H1 (cell line): Measurements from ENCODE around the gene ILKAP. TPM values are rescaled to one million over a fixed set of nuclear protein-coding genes. Genes with fewer than 3 reads are reported as not detected.

Source experiments
- CTCF ChIA-PET: fragments of 300-600 bp; sonication (Branson Sonifier 250); formaldehyde crosslinking; loops from one replicate; lab custom pipeline; 2021; ENCODE audit not compliant: partially characterized antibody; lab: Charles Lee
- POLR2A ChIA-PET: fragments of 300-600 bp; sonication (Branson Sonifier 250); formaldehyde crosslinking; loops from one replicate; lab custom pipeline; 2021; ENCODE audit warnings: inconsistent platforms; ENCODE audit not compliant: partially characterized antibody; lab: Charles Lee
- DNase-seq, 2 experiments: peaks; one replicate each; pipeline versions ENCODE4 v3.0.0 to v3.0.0-alpha.2; 2010 to 2022; ENCODE audit warnings: low spot score in 2 of 2, low read depth in 1 of 2, mixed read lengths in 1 of 2
- FAIRE-seq: peaks from 2 replicates; lab custom pipeline; 2011; peaks lifted over from hg19 to GRCh38; lab: Jason Lieb, UNC
- H2AFZ ChIP-seq: 2 replicates; pipeline ENCODE4 v1.8.1; 2012; ENCODE audit warnings: low read length, inconsistent platforms
- H2AK5ac ChIP-seq: 2 replicates; pipeline ENCODE4 v1.6.1; 2013; ENCODE audit warnings: low read depth, low read length
- H2BK120ac ChIP-seq: replicated peaks from 2 replicates; pipeline ENCODE3; 2013; ENCODE audit warnings: low read depth, low read length, inconsistent platforms
- H2BK12ac ChIP-seq: 2 replicates; pipeline ENCODE4 v1.6.1; 2013; ENCODE audit warnings: low read depth, low read length
- H2BK15ac ChIP-seq: 2 replicates; pipeline ENCODE4 v1.6.1; 2013; ENCODE audit warnings: low read length
- H2BK20ac ChIP-seq: 2 replicates; pipeline ENCODE4 v1.6.1; 2013; ENCODE audit warnings: low read length
- H2BK5ac ChIP-seq: 2 replicates; pipeline ENCODE4 v1.6.1; 2013; ENCODE audit warnings: low read depth, low read length
- H3K14ac ChIP-seq: 2 replicates; pipeline ENCODE4 v1.6.1; 2013; ENCODE audit warnings: inconsistent platforms; ENCODE audit not compliant: insufficient read length
- H3K18ac ChIP-seq: 2 replicates; pipeline ENCODE4 v1.6.1; 2013; ENCODE audit warnings: low read length; ENCODE audit errors: extremely low read depth
- H3K23ac ChIP-seq: 2 replicates; pipeline ENCODE4 v1.6.1; 2013; ENCODE audit warnings: inconsistent platforms; ENCODE audit not compliant: insufficient read length
- H3K23me2 ChIP-seq: 2 replicates; pipeline ENCODE4 v1.6.1; 2013; ENCODE audit warnings: low read depth, low read length
- H3K27ac ChIP-seq: 2 replicates; pipeline ENCODE4 v1.6.1; 2011; ENCODE audit warnings: low read depth, low read length, inconsistent platforms
- H3K27me3 ChIP-seq, 4 experiments: replicated peaks in 1 of 4; 1 replicate in 1 of 4; 2 replicates in 3 of 4; pipeline versions ENCODE4 v1.6.1 to v1.8.1; 2011 to 2013; ENCODE audit warnings: low read length in 3 of 4, mild to moderate bottlenecking in 3 of 4, inconsistent platforms in 2 of 4, mixed read lengths in 2 of 4, moderate library complexity in 1 of 4; ENCODE audit not compliant: control insufficient read depth in 3 of 4, insufficient read depth in 3 of 4; ENCODE audit errors: extremely low read depth in 1 of 4
- H3K36me3 ChIP-seq, 4 experiments: 2 replicates each; pipeline versions ENCODE4 v1.6.1 to v1.8.1; 2011 to 2013; ENCODE audit warnings: mild to moderate bottlenecking in 4 of 4, low read length in 3 of 4, moderate library complexity in 2 of 4, control low read depth in 1 of 4, inconsistent platforms in 1 of 4; ENCODE audit not compliant: insufficient read depth in 4 of 4, control insufficient read depth in 2 of 4
- H3K4ac ChIP-seq: replicated peaks from 2 replicates; pipeline ENCODE3; 2013; ENCODE audit warnings: low read length, low read depth, mixed read lengths, inconsistent platforms; ENCODE audit not compliant: insufficient read length
- H3K4me1 ChIP-seq, 4 experiments: replicated peaks in 1 of 4; 1 replicate in 1 of 4; 2 replicates in 3 of 4; pipeline versions ENCODE4 v1.6.1 to v1.8.1; 2011 to 2013; ENCODE audit warnings: low read length in 3 of 4, inconsistent platforms in 2 of 4, mixed read lengths in 1 of 4; ENCODE audit not compliant: insufficient read depth in 4 of 4, control insufficient read depth in 3 of 4
- H3K4me2 ChIP-seq, 2 experiments: 2 replicates each; pipeline versions ENCODE4 v1.6.1 to v1.8.1; 2011 to 2013; ENCODE audit warnings: low read depth in 2 of 2, low read length in 2 of 2, control low read depth in 1 of 2, inconsistent platforms in 1 of 2, mild to moderate bottlenecking in 1 of 2; ENCODE audit not compliant: insufficient read depth in 1 of 2
- H3K4me3 ChIP-seq, 4 experiments: fragments of 200-600, 300-600 bp in 1 of 4; sonication (generic), shearing (Covaris generic), sonication (Bioruptor Twin) in 1 of 4; 2 replicates each; pipeline versions ENCODE4 v1.5.1 to v1.8.1; 2011 to 2016; ENCODE audit warnings: low read length in 4 of 4, low read depth in 3 of 4, control low read depth in 2 of 4, inconsistent platforms in 2 of 4, mild to moderate bottlenecking in 2 of 4, mixed read lengths in 1 of 4, moderate library complexity in 1 of 4; ENCODE audit not compliant: insufficient read depth in 2 of 4; ENCODE audit errors: extremely low read depth in 1 of 4
- H3K56ac ChIP-seq: replicated peaks from 2 replicates; pipeline ENCODE3; 2013; ENCODE audit warnings: low read depth, mild to moderate bottlenecking, mixed read lengths, low read length, inconsistent platforms; ENCODE audit not compliant: insufficient read length
- H3K79me1 ChIP-seq: 2 replicates; pipeline ENCODE4 v1.6.1; 2013; ENCODE audit warnings: low read depth, low read length, control low read depth
- H3K79me2 ChIP-seq, 2 experiments: 2 replicates each; pipeline versions ENCODE4 v1.6.1 to v1.8.1; 2012 to 2013; ENCODE audit warnings: low read length in 2 of 2, mild to moderate bottlenecking in 2 of 2, inconsistent platforms in 1 of 2; ENCODE audit not compliant: insufficient read depth in 2 of 2, control insufficient read depth in 1 of 2
- H3K9ac ChIP-seq, 4 experiments: replicated peaks in 1 of 4; 1 replicate in 1 of 4; 2 replicates in 3 of 4; pipeline versions ENCODE4 v1.6.1 to v1.8.1; 2011 to 2013; ENCODE audit warnings: low read depth in 3 of 4, low read length in 3 of 4, control low read depth in 2 of 4, mild to moderate bottlenecking in 2 of 4, moderate library complexity in 2 of 4, inconsistent platforms in 1 of 4; ENCODE audit errors: extremely low read depth in 1 of 4
- H3K9me3 ChIP-seq, 2 experiments: 2 replicates each; pipeline versions ENCODE4 v1.6.1 to v1.8.1; 2012 to 2013; ENCODE audit warnings: mild to moderate bottlenecking in 2 of 2, moderate library complexity in 2 of 2, control low read depth in 1 of 2, inconsistent platforms in 1 of 2, low read depth in 1 of 2, low read length in 1 of 2, mixed read lengths in 1 of 2; ENCODE audit not compliant: insufficient read depth in 2 of 2
- H4K20me1 ChIP-seq, 2 experiments: replicated peaks in 1 of 2; 2 replicates each; pipeline versions ENCODE3 to v1.8.1; 2011 to 2013; ENCODE audit warnings: inconsistent platforms in 2 of 2, low read length in 2 of 2, mild to moderate bottlenecking in 1 of 2; ENCODE audit not compliant: insufficient read depth in 2 of 2, control insufficient read depth in 1 of 2
- H4K5ac ChIP-seq: 2 replicates; pipeline ENCODE4 v1.6.1; 2013; ENCODE audit warnings: low read length, low read depth, mixed read lengths, inconsistent platforms; ENCODE audit not compliant: insufficient read length
- H4K8ac ChIP-seq: 2 replicates; pipeline ENCODE4 v1.8.0; 2013; ENCODE audit warnings: mild to moderate bottlenecking, moderate library complexity, low read length, inconsistent platforms; ENCODE audit not compliant: insufficient read depth; ENCODE audit errors: extremely low read depth
- H4K91ac ChIP-seq: replicated peaks from 2 replicates; pipeline ENCODE3; 2013; ENCODE audit warnings: low read length, mixed read lengths, inconsistent platforms; ENCODE audit not compliant: insufficient read length
- CBX8 ChIP-seq: fragments of 300-800, 300-1000 bp; sonication (generic); IDR thresholded peaks from 2 replicates; pipeline ENCODE4 v1.7.1; 2016; ENCODE audit warnings: low read depth, low read length, borderline replicate concordance
- GABPA ChIP-seq: IDR thresholded peaks from 2 replicates; pipeline ENCODE4 v1.6.1; 2011; ENCODE audit warnings: mild to moderate bottlenecking, low read length, moderate library complexity, borderline replicate concordance; ENCODE audit not compliant: insufficient read depth
- JUND ChIP-seq: IDR thresholded peaks from 2 replicates; pipeline ENCODE4 v1.6.1; 2011; ENCODE audit warnings: mild to moderate bottlenecking, improper control_type of control experiment, low read length
- KDM1A ChIP-seq: fragments of 200-600, 300-600 bp; sonication (generic); IDR thresholded peaks from 2 replicates; pipeline ENCODE4 v1.7.1; 2016; ENCODE audit warnings: mild to moderate bottlenecking, low read length, borderline replicate concordance
- PHF8 ChIP-seq: fragments of 200-600 bp; sonication (generic); conservative IDR thresholded peaks from 2 replicates; pipeline ENCODE4 v1.7.1; 2012; ENCODE audit warnings: low read depth, mild to moderate bottlenecking, inconsistent platforms, low read length, moderate library complexity
- POLR2A ChIP-seq, 2 experiments: IDR thresholded peaks; 1 replicate in 1 of 2; 2 replicates in 1 of 2; pipeline ENCODE4 v1.6.1; 2011; ENCODE audit warnings: low read depth in 2 of 2, low read length in 2 of 2, mild to moderate bottlenecking in 2 of 2; ENCODE audit errors: control extremely low read depth in 1 of 2
- SAP30 ChIP-seq: fragments of 300-600 bp; sonication (generic); IDR thresholded peaks from 2 replicates; pipeline ENCODE4 v1.7.1; 2012; ENCODE audit warnings: low read length, moderate library complexity, mild to moderate bottlenecking, inconsistent platforms; ENCODE audit not compliant: insufficient read depth, insufficient replicate concordance
- SIX5 ChIP-seq: IDR thresholded peaks from 2 replicates; pipeline ENCODE4 v1.6.1; 2011; ENCODE audit warnings: mild to moderate bottlenecking, low read depth, low read length
- SP1 ChIP-seq: IDR thresholded peaks from 2 replicates; pipeline ENCODE4 v1.6.1; 2011; ENCODE audit warnings: low read depth, low read length
- SP4 ChIP-seq: IDR thresholded peaks from 2 replicates; pipeline ENCODE4 v1.6.1; 2012; ENCODE audit warnings: low read length, inconsistent platforms
- TEAD4 ChIP-seq: IDR thresholded peaks from 2 replicates; pipeline ENCODE4 v1.6.1; 2012; ENCODE audit warnings: low read depth, low read length, inconsistent platforms, mixed read lengths
- WGBS, 2 experiments: shearing (Covaris generic) in 1 of 2; methylation state at CpG; one replicate each; pipeline versions ENCODE4 v1.1.6 to v1.1.7; 2013 to 2015; ENCODE audit warnings: low lambda C conversion rate in 2 of 2, mixed read lengths in 2 of 2, inconsistent platforms in 1 of 2, low coverage in 1 of 2, missing lambda C conversion rate in 1 of 2; ENCODE audit not compliant: insufficient replicate concordance in 2 of 2, insufficient coverage in 1 of 2, insufficient read length in 1 of 2; ENCODE audit errors: extremely low coverage in 1 of 2, missing lambda C conversion rate in 1 of 2; 5-methylcytosine and 5-hydroxymethylcytosine counted together
- polyA plus RNA-seq, 7 experiments: library from polyadenylated mRNA; depleted of rRNA in 3 of 7; stranded (reverse) in 5 of 7; unstranded in 2 of 7; fragments of >200 nt in 5 of 7; fragments of 200-250 nt in 2 of 7; gene quantifications; 1 replicate in 5 of 7; 2 replicates in 1 of 7; 4 replicates in 1 of 7; pipeline versions ENCODE4 v1.2.1 to v1.2.3, GENCODE V29; 2011 to 2013; ENCODE audit warnings: missing spikeins in 2 of 7, mixed read lengths in 2 of 7
- total RNA-seq: library from RNA; stranded (reverse); fragmentation: NEBNext Ultra II Directional; extraction: Animal tissue kit (Norgen Biotek cat#: 25700); gene quantifications from 2 replicates; pipeline ENCODE4 v1.2.1, GENCODE V29; 2021
- TF ChIP-seq, protein P1 (sequence below): IDR thresholded peaks from 2 replicates; pipeline ENCODE4 v1.6.1; 2011; ENCODE audit warnings: low read length, improper control_type of control experiment

The ILKAP gene
- total and polyA plus RNA-seq, 2 of the 8 experiments (the other 6 are each of a cell fraction or from before 2014, with no cell fraction given) = 23.5 to 33.8 TPM

GRCh38 chr2:238187618-238188548, 15.6 kb downstream of the ILKAP start:
- no peak overlapping the region for H2BK5ac ChIP-seq
- H2BK15ac ChIP-seq = no peak overlapping the region
- CTCF ChIA-PET = interaction anchor here (1.2 to 1.8 kb wide), 4 partner anchors 14 to 75 kb away, joined by 3 to 7 read pairs (median 4); no protein-coding TSS in a partner anchor
- H3K23ac ChIP-seq = no peak overlapping the region
- no peak for FAIRE-seq
- no peak overlapping the region for H3K56ac ChIP-seq
- WGBS, 2 experiments = 88% methylated on average over 17 of the region's 17 CpGs; no CpG with 5 or more reads in 1 of the 2 experiments
- no peak overlapping the region for H3K4ac ChIP-seq
- H2AFZ ChIP-seq = no peak overlapping the region
- H3K14ac ChIP-seq = no peak overlapping the region
- H2BK20ac ChIP-seq = no peak overlapping the region
- peaks cover 0 to 10% of the 10 kb centered on the region in 2 experiments for H4K20me1 ChIP-seq
- H3K79me2 ChIP-seq = no peaks in the 10 kb centered on the region
- no peak overlapping the region for H2BK120ac ChIP-seq
- H3K27ac ChIP-seq = no peak overlapping the region
- no peak overlapping the region for H3K4me3 ChIP-seq
- no peak overlapping the region for H4K91ac ChIP-seq
- H2AK5ac ChIP-seq = no peak overlapping the region
- H2BK12ac ChIP-seq = no peak overlapping the region
- H4K5ac ChIP-seq = no peak overlapping the region
- H3K36me3 ChIP-seq = peaks cover 18 to 81% (median 53%) of the 10 kb centered on the region in 4 experiments
- POLR2A ChIA-PET = no interaction called here
- H3K4me1 ChIP-seq = no peaks in the 10 kb centered on the region
- DNase-seq = no peak
- H3K9ac ChIP-seq = no peak overlapping the region
- H3K4me2 ChIP-seq = no peak overlapping the region
- H3K27me3 ChIP-seq = no peaks in the 10 kb centered on the region
- H3K23me2 ChIP-seq = no peaks in the 10 kb centered on the region
- no peak overlapping the region for H3K18ac ChIP-seq
- no peaks in the 10 kb centered on the region for H3K9me3 ChIP-seq
- H4K8ac ChIP-seq = no peak overlapping the region
- H3K79me1 ChIP-seq = peaks cover under 1% of the 10 kb centered on the region; the same call in 1 of the 2 replicates
- TF ChIP-seq PHF8 (no peak), GABPA (no peak), CBX8 (no peak), POLR2A (IDR thresholded peaks at IDR 0.05; ENCODE audit: control extremely low read depth in 1 of 2, low read depth in 2 of 2, low read length in 2 of 2) (no peak), SP1 (no peak), SAP30 (no peak), SP4 (no peak), SIX5 (no peak), JUND (no peak), TEAD4 (no peak), KDM1A (no peak)
- TF ChIP-seq, protein P1, sequence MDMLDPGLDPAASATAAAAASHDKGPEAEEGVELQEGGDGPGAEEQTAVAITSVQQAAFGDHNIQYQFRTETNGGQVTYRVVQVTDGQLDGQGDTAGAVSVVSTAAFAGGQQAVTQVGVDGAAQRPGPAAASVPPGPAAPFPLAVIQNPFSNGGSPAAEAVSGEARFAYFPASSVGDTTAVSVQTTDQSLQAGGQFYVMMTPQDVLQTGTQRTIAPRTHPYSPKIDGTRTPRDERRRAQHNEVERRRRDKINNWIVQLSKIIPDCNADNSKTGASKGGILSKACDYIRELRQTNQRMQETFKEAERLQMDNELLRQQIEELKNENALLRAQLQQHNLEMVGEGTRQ = no peak
